Colonic mucosa (tissue), 4 donors: ENCODE data around the gene HIVEP2. TPM values are rescaled to one million over a fixed set of nuclear protein-coding genes. Genes with fewer than 3 reads are reported as not detected.

Experiments
- DNase-seq: peaks from one replicate; pipeline ENCODE4 v3.0.0-alpha.2; 2020
- H3K27ac ChIP-seq: fragments of 200-600 bp; one replicate; pipeline ENCODE4 v1.8.0; 2021
- H3K27me3 ChIP-seq: fragments of 200-600 bp; one replicate; pipeline ENCODE4 v1.8.0; 2021
- H3K36me3 ChIP-seq: fragments of 200-600 bp; one replicate; pipeline ENCODE4 v1.8.0; 2021
- H3K4me1 ChIP-seq: fragments of 200-600 bp; one replicate; pipeline ENCODE4 v1.8.0; 2021; ENCODE audit warnings: mild to moderate bottlenecking
- H3K4me3 ChIP-seq: fragments of 200-600 bp; one replicate; pipeline ENCODE4 v1.8.0; 2021
- H3K9ac ChIP-seq, 2 donors: one replicate each; pipeline ENCODE4 v1.7.0; 2013; ENCODE audit warnings: control low read depth in 2 of 2, low read depth in 2 of 2, low read length in 2 of 2
- H3K9me3 ChIP-seq: fragments of 200-600 bp; one replicate; pipeline ENCODE4 v1.8.0; 2021
- intact Hi-C: fragments of 100-400 bp; cut with DNase I; formaldehyde crosslinking; loops from one replicate; pipeline ENCODE4 v1.14.1; 2022
- total RNA-seq, 2 donors: library from RNA; stranded (reverse); fragmentation: NEBNext Ultra II Directional in 1 of 2; extraction: Animal tissue kit (Norgen Biotek cat#: 25700) in 1 of 2; gene quantifications; one replicate each; pipeline ENCODE4 v1.2.1, GENCODE V29; 2021
- TF ChIP-seq, protein P1 (sequence below): fragments of 200-600 bp; IDR thresholded peaks from one replicate; pipeline ENCODE4 v1.8.0; 2022; ENCODE audit warnings: antibody characterized with exemption, mild to moderate bottlenecking
- donor health status: healthy.
- donor health status: DM: no; HTN: no; CAD: no.
- donor health status: DM: no; HTN: no; CAD: no.

Gene HIVEP2
- total RNA-seq, 2 donors from 2014 or later = 5.3 to 15.2 TPM

DNA sequence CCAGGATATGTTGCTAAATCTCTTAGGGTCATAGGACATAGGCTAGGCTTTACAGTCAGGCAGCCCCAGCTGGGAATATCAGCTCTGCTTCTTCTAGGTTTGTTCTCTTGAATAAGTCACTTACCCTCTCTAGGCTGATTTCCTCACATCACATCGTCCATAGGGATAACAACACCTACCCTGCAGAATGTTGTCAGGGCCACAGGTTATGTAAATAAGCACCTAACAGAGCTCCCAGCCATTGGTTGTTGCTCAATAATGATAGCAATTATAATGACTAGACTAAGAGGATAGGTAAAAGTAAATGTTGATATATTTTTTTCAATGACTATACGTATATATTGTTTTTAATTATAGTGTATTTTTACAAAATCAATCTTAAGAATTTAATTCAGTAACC is 135.0 kb downstream of the HIVEP2 start:
- Histone ChIP-seq H3K27ac (no peak overlapping the region), H3K4me1 (no peaks in the 10 kb centered on the region), H3K9me3 (no peaks in the 10 kb centered on the region), H3K27me3 (no peaks in the 10 kb centered on the region), H3K36me3 (no peaks in the 10 kb centered on the region), H3K4me3 (no peak overlapping the region), H3K9ac (no peak overlapping the region)
- DNase-seq = no peak
- TF ChIP-seq, protein P1, sequence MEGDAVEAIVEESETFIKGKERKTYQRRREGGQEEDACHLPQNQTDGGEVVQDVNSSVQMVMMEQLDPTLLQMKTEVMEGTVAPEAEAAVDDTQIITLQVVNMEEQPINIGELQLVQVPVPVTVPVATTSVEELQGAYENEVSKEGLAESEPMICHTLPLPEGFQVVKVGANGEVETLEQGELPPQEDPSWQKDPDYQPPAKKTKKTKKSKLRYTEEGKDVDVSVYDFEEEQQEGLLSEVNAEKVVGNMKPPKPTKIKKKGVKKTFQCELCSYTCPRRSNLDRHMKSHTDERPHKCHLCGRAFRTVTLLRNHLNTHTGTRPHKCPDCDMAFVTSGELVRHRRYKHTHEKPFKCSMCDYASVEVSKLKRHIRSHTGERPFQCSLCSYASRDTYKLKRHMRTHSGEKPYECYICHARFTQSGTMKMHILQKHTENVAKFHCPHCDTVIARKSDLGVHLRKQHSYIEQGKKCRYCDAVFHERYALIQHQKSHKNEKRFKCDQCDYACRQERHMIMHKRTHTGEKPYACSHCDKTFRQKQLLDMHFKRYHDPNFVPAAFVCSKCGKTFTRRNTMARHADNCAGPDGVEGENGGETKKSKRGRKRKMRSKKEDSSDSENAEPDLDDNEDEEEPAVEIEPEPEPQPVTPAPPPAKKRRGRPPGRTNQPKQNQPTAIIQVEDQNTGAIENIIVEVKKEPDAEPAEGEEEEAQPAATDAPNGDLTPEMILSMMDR = no peak
- intact Hi-C loops = no loop called here

DNA sequence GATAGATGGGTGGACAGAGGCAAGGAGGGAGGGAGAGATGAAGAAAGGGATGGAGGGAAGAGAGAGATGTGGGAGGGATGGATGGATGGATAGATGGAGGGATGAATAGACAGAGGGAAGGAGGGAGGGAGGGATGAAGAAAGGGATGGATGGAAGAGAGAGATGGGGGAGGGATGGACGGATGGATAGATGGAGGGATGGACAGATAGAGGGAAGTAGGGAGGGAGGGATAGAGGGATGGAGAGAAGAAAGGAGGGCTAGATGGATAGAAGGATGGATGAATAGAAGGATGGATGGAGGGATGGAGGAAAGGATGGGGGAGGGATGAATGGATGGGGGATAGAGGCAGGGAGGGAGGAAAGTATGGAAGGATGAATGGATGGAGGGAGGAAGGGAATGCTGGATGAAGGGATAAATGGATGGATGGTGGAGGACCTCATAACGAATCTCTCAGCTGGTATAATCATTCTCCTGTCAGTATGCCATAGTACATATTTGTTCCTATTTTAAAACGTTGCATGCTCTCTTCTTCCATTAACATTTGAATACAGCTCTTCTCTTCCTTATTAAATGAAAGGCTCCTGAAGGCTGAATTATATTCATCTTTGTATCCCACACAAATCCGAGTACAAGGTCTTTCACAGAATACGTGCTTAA is 136.4 kb downstream of the HIVEP2 start:
- no peak overlapping the region for H3K4me3 ChIP-seq
- no peaks in the 10 kb centered on the region for H3K9me3 ChIP-seq
- TF ChIP-seq, protein P1 = no peak
- no peak overlapping the region for H3K9ac ChIP-seq
- no peaks in the 10 kb centered on the region for H3K27me3 ChIP-seq
- H3K27ac ChIP-seq = no peak overlapping the region
- no peaks in the 10 kb centered on the region for H3K4me1 ChIP-seq
- DNase-seq = no peak
- intact Hi-C loops = no loop called here
- no peaks in the 10 kb centered on the region for H3K36me3 ChIP-seq

DNA sequence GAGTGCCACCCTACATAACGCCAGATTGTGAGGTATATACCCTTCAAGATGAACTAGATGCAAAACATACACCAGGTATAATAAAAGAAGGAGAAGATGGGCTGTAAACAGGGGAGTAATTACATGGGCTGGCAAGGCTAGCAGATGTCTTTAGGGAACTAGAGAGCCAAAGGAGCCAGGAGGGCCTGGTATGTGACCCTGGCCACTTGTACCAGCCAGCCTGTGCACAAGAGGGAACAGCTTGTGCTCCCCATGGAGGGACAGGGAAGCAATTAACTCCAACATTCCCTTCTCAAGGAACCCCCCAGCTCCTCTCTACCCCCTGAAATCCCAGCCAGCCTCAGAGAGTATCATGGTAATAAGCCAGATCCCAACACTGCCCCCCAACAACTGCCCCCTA is 139.9 kb downstream of the HIVEP2 start:
- TF ChIP-seq, protein P1 = no peak

DNA sequence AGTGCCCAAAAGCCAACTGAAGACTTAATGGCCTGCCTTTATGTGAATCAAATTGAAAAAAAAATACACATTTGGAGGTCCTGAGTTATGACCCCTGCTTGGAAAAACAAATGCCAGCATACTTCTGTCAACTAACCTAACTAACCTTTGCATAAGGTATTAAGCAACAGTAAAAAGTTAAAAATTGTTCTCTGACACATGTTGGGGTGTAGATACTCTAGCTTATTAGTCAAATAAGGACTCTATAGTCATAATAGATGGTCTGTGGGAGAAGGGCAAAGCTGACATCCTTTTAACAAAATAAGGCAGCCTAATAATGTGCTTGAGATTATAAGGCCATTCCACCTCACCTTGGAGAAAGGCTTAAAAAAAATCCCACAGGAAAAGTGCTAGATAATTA is 140.5 kb downstream of the HIVEP2 start:
- H3K4me3 ChIP-seq = no peak overlapping the region
- TF ChIP-seq, protein P1 = no peak
- H3K27ac ChIP-seq = no peak overlapping the region
- no peaks in the 10 kb centered on the region for H3K9me3 ChIP-seq
- intact Hi-C loops = no loop called here
- no peak for DNase-seq
- no peaks in the 10 kb centered on the region for H3K36me3 ChIP-seq
- H3K4me1 ChIP-seq = no peaks in the 10 kb centered on the region
- no peak overlapping the region for H3K9ac ChIP-seq
- H3K27me3 ChIP-seq = no peaks in the 10 kb centered on the region

More for the DNA sequence above, 139.9 kb downstream of the HIVEP2 start:
- H3K9ac ChIP-seq = no peak overlapping the region
- H3K4me3 ChIP-seq = no peak overlapping the region
- H3K36me3 ChIP-seq = no peaks in the 10 kb centered on the region
- H3K9me3 ChIP-seq = no peaks in the 10 kb centered on the region
- no peak overlapping the region for H3K27ac ChIP-seq
- intact Hi-C loops = no loop called here
- H3K4me1 ChIP-seq = no peaks in the 10 kb centered on the region
- H3K27me3 ChIP-seq = no peaks in the 10 kb centered on the region
- no peak for DNase-seq

DNA sequence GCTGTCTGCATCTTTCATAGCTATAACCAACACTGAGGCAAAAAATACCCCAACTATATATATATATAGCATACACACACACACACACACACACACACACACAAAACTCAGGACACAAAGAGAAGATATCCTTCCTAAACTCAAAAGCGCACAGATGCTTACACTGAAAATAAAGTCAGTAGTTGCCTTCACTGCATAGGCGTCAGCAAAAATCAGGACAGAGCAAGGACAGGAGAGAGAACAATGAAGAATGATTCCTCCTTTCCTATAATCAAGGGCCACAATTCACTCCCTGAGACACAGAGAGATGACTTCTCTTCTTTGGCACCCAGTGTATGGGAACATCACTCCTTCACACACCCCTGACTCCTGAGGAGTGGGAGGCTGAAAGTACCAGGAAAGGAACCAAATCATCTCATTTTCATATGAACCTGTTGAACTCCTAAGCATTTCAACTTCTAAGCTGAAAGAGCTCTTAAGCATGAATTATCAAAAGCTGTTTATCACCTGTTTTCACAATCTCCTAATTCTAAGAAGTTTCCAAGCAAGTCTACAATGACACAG is 141.4 kb downstream of the HIVEP2 start:
- no peak overlapping the region for H3K27ac ChIP-seq
- TF ChIP-seq, protein P1 = no peak
- intact Hi-C loops = no loop called here
- no peaks in the 10 kb centered on the region for H3K27me3 ChIP-seq
- H3K4me1 ChIP-seq = no peaks in the 10 kb centered on the region
- H3K36me3 ChIP-seq = no peaks in the 10 kb centered on the region
- DNase-seq = no peak
- H3K9ac ChIP-seq = no peak overlapping the region
- no peaks in the 10 kb centered on the region for H3K9me3 ChIP-seq
- H3K4me3 ChIP-seq = no peak overlapping the region
